Loucy (cell line): Measurements from ENCODE around the gene AGAP1.

Experiments used
- H2AFZ ChIP-seq: fragments of 200-600 bp; sonication (generic); 2 replicates; pipeline ENCODE4 v1.6.0; 2016; ENCODE audit warnings: antibody characterized with exemption, mild to moderate bottlenecking, low read length, moderate library complexity
- H3F3A ChIP-seq: fragments of 200-600 bp; 2 replicates; pipeline ENCODE4 v1.6.0; 2016; ENCODE audit warnings: antibody characterized with exemption, low read depth, mild to moderate bottlenecking
- H3K27me3 ChIP-seq: fragments of 200-600 bp; sonication (generic); 2 replicates; pipeline ENCODE4 v1.6.1; 2014; ENCODE audit warnings: low read length, mild to moderate bottlenecking; ENCODE audit not compliant: insufficient read depth, poor library complexity, severe bottlenecking
- H3K36me3 ChIP-seq: fragments of 200-600 bp; sonication (generic); 2 replicates; pipeline ENCODE4 v1.6.1; 2016; ENCODE audit warnings: low read length; ENCODE audit not compliant: insufficient read depth
- H3K4me1 ChIP-seq: fragments of 200-600 bp; sonication (generic); 2 replicates; pipeline ENCODE4 v1.5.1; 2014; ENCODE audit warnings: low read length, mild to moderate bottlenecking; ENCODE audit not compliant: insufficient read depth, poor library complexity, severe bottlenecking
- H3K4me2 ChIP-seq: fragments of 200-600 bp; sonication (generic); 2 replicates; pipeline ENCODE4 v1.6.0; 2014; ENCODE audit warnings: antibody characterized with exemption, low read length, low read depth, mild to moderate bottlenecking; ENCODE audit not compliant: poor library complexity, severe bottlenecking
- H3K4me3 ChIP-seq: fragments of 200-600 bp; sonication (generic); 2 replicates; pipeline ENCODE4 v1.5.1; 2014; ENCODE audit warnings: low read length, mild to moderate bottlenecking, mixed read lengths; ENCODE audit not compliant: poor library complexity, severe bottlenecking
- H3K79me2 ChIP-seq: fragments of 200-600 bp; sonication (generic); 2 replicates; pipeline ENCODE4 v1.6.1; 2014; ENCODE audit warnings: low read length; ENCODE audit not compliant: insufficient read depth
- H3K9ac ChIP-seq: fragments of 200-600 bp; sonication (generic); 2 replicates; pipeline ENCODE4 v1.6.0; 2014; ENCODE audit warnings: mild to moderate bottlenecking, low read depth, low read length, moderate library complexity; ENCODE audit not compliant: poor library complexity, severe bottlenecking
- H3K9me2 ChIP-seq: fragments of 200-600 bp; sonication (generic); replicated peaks from 2 replicates; pipeline ENCODE4 v1.6.1; 2016; ENCODE audit warnings: low read depth, low read length, mixed read lengths
- H3K9me3 ChIP-seq: fragments of 200-600 bp; sonication (generic); 2 replicates; pipeline ENCODE4 v1.6.1; 2014; ENCODE audit warnings: mild to moderate bottlenecking, antibody characterized with exemption, low read length, low read depth; ENCODE audit not compliant: insufficient read depth
- H4K20me1 ChIP-seq: fragments of 200-600 bp; sonication (generic); 2 replicates; pipeline ENCODE4 v1.6.0; 2014; ENCODE audit warnings: antibody characterized with exemption, low read length, mild to moderate bottlenecking; ENCODE audit not compliant: insufficient read depth, poor library complexity, severe bottlenecking
- EZH2phosphoT487 ChIP-seq: fragments of 200-600 bp; IDR thresholded peaks from 2 replicates; pipeline ENCODE4 v1.6.1; 2018; ENCODE audit warnings: antibody characterized with exemption, mild to moderate bottlenecking, moderate library complexity, borderline replicate concordance
- TF ChIP-seq, protein P1 (sequence below): fragments of 200-600 bp; sonication (generic); conservative IDR thresholded peaks from 2 replicates; pipeline ENCODE4 v1.5.1; 2014; ENCODE audit warnings: mild to moderate bottlenecking, antibody characterized with exemption, low read length

The AGAP1 gene

DNA sequence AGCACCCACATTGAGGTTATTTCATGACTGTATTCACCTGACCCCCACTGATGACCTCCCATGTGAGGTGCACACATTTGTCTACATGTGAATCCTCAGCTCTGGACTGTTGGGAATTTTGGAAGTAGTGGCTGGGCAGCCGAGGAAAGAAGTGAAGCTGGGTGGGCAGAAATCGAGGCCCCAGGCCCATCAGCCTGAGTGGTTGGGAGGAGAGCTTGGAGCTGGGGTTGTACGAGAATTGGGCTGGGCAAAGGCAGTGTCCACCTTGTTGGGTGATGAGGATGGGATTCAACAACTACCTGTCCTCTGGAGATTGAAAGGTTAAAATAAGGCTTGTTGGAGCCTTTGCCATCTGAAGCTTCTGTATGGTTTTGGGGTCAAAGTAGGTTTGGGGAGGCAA is 35.8 kb downstream of the AGAP1 start:
- TF ChIP-seq EZH2phosphoT487: no peak
- TF ChIP-seq, protein P1, sequence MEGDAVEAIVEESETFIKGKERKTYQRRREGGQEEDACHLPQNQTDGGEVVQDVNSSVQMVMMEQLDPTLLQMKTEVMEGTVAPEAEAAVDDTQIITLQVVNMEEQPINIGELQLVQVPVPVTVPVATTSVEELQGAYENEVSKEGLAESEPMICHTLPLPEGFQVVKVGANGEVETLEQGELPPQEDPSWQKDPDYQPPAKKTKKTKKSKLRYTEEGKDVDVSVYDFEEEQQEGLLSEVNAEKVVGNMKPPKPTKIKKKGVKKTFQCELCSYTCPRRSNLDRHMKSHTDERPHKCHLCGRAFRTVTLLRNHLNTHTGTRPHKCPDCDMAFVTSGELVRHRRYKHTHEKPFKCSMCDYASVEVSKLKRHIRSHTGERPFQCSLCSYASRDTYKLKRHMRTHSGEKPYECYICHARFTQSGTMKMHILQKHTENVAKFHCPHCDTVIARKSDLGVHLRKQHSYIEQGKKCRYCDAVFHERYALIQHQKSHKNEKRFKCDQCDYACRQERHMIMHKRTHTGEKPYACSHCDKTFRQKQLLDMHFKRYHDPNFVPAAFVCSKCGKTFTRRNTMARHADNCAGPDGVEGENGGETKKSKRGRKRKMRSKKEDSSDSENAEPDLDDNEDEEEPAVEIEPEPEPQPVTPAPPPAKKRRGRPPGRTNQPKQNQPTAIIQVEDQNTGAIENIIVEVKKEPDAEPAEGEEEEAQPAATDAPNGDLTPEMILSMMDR: no peak
- Histone ChIP-seq H3K9ac (no peak overlapping the region), H4K20me1 (no peaks in the 10 kb centered on the region), H3K36me3 (no peaks in the 10 kb centered on the region), H3K27me3 (no peaks in the 10 kb centered on the region), H3K4me2 (no peak overlapping the region), H3F3A (no peaks in the 10 kb centered on the region), H3K4me1 (no peaks in the 10 kb centered on the region), H2AFZ (no peak overlapping the region), H3K79me2 (no peaks in the 10 kb centered on the region), H3K9me2 (no peaks in the 10 kb centered on the region), H3K9me3 (no peaks in the 10 kb centered on the region), H3K4me3 (no peak overlapping the region)

DNA sequence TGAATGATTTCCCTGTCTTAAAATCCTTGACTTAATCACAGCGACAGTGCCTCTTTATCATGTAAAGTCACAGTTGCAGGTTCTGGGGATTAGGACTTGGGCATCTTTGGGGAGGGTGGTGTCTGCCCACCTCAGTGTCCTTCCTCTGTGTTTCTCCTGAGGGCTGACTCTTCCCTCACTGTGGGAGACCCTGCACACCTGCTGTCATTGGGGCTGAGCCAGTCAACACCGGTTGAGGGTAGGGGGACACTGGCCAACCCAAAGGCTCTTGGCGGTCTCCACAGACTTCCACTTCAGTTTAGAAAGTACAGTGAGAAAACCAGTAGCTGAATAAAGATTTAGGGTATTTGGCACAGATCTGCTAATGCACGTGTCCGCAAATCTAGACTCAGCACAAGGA is 36.9 kb downstream of the AGAP1 start:
- H3K9me2 ChIP-seq: no peaks in the 10 kb centered on the region
- no peaks in the 10 kb centered on the region for H3K36me3 ChIP-seq
- no peaks in the 10 kb centered on the region for H3K4me1 ChIP-seq
- no peaks in the 10 kb centered on the region for H3K9me3 ChIP-seq
- H3K4me3 ChIP-seq: no peak overlapping the region
- no peak overlapping the region for H2AFZ ChIP-seq
- no peak overlapping the region for H3K4me2 ChIP-seq
- H4K20me1 ChIP-seq: no peaks in the 10 kb centered on the region
- H3K27me3 ChIP-seq: no peaks in the 10 kb centered on the region
- no peaks in the 10 kb centered on the region for H3K79me2 ChIP-seq
- H3K9ac ChIP-seq: no peak overlapping the region
- no peaks in the 10 kb centered on the region for H3F3A ChIP-seq
- TF ChIP-seq EZH2phosphoT487: no peak
- TF ChIP-seq, protein P1: no peak

DNA sequence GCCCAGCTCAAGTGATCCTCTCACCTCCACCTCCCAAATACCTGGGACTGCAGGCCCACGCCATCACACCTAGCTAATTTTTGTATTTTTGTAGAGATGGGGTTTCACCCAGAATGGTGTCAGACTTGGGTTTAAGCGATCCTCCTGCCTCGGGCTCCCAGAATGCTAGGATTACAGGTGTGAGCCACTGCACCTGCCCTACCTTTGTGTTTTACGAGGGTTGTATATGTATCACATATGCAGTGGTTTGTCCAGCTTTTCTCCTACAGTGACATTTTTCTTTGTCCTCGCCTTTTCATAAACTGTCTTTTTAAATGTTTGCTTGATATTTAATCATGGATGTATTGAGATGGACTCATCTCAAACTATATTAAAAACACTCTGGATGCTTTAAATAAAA is 38.5 kb downstream of the AGAP1 start:
- Histone ChIP-seq H4K20me1 (no peaks in the 10 kb centered on the region), H3K9ac (no peak overlapping the region), H3K27me3 (no peaks in the 10 kb centered on the region), H3K4me2 (no peak overlapping the region), H3K36me3 (no peaks in the 10 kb centered on the region), H2AFZ (no peak overlapping the region), H3K79me2 (no peaks in the 10 kb centered on the region), H3K9me3 (no peaks in the 10 kb centered on the region), H3K9me2 (no peaks in the 10 kb centered on the region), H3K4me1 (no peaks in the 10 kb centered on the region), H3K4me3 (no peak overlapping the region), H3F3A (no peaks in the 10 kb centered on the region)
- no peak for TF ChIP-seq EZH2phosphoT487
- TF ChIP-seq, protein P1: no peak
